ENCODE data around the gene VPS8.

VPS8 gene

GRCh38 chr3:184942735-184943134 lies 130.8 kb downstream of the VPS8 start:
- H3K4me3 ChIP-seq (ENCODE audit: insufficient read depth, low read length, poor library complexity, severe bottlenecking) = no peak overlapping the region
- TF ChIP-seq EZH2phosphoT487 (conservative IDR thresholded peaks at IDR 0.05; ENCODE audit: low read length) = no peak
- TF ChIP-seq CTCF (IDR thresholded peaks at IDR 0.05; ENCODE audit: insufficient read depth, low read length, poor library complexity, severe bottlenecking) = no peak
- no peaks in the 10 kb centered on the region for H3K79me2 ChIP-seq (ENCODE audit: insufficient read depth, low read length)
- H3K9me3 ChIP-seq (ENCODE audit: insufficient read depth, low read length) = no peaks in the 10 kb centered on the region
- 0 out of 2 replicates have a peak, but pooled peaks cover 2% of the 10 kb centered on the region for H3K36me3 ChIP-seq (ENCODE audit: low read length)
- no peak overlapping the region for H3K27ac ChIP-seq (ENCODE audit: low read depth, low read length)
- no peaks in the 10 kb centered on the region for H3K27me3 ChIP-seq (ENCODE audit: low read length)
- no peak overlapping the region for H3K9ac ChIP-seq (ENCODE audit: low read length)
- no peak overlapping the region for H3K4me2 ChIP-seq (ENCODE audit: low read depth, low read length, poor library complexity, severe bottlenecking)
- no peaks in the 10 kb centered on the region for H3F3A ChIP-seq (ENCODE audit: insufficient read depth)
- H3K9me2 ChIP-seq (replicated peaks; ENCODE audit: insufficient read depth, low read length) = no peaks in the 10 kb centered on the region
- no peaks in the 10 kb centered on the region for H4K20me1 ChIP-seq (ENCODE audit: low read depth, low read length)
- H2AFZ ChIP-seq (ENCODE audit: low read depth, low read length, severe bottlenecking) = no peak overlapping the region

- Histone ChIP-seq H3K4me3 (ENCODE audit: insufficient read depth, low read length, poor library complexity, severe bottlenecking) (no peak overlapping the region), H2AFZ (ENCODE audit: low read depth, low read length, severe bottlenecking) (no peak overlapping the region), H3K4me2 (ENCODE audit: low read depth, low read length, poor library complexity, severe bottlenecking) (no peak overlapping the region)
These were observed 132.3 kb downstream of the VPS8 start for GRCh38 chr3:184944241-184944640.

DNA sequence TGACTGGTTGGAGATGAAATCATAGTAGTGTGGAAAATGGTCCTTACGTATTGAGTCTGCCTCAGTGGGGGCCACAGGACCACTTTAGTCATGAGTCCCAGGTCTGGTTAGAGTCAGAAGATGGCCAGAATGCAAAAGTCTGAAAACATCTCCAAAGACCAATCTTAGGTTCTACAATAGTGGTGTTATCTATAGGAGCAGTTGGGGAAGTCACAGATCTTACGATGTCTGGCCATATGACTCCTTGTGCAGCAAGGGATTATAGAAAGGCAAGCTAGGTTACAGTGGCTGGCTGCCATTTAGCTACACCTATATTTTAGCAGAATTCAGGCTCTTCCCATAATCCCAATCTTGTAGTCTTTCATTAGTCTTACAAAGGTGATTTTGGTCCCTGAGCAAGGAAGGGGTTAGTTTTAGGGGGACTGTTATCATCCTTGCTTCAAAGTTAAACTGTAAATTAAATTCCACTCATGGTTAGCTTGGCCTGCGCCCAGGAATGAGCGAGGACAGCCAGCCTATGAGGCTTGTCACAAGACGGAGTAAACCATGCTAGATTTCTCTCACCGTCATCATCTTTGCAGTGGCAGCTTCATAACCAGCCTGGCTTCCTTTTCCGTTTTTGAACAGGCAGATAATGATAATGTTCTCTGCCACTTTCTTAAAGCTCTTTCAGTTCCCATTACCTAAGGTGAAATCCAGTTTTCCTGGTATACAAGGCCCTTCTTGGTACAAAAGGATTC lies 134.1 kb downstream of the VPS8 start:
- Histone ChIP-seq H3K36me3 (ENCODE audit: low read length) (no peaks in the 10 kb centered on the region), H3K27me3 (ENCODE audit: low read length) (no peaks in the 10 kb centered on the region), H3K79me2 (ENCODE audit: insufficient read depth, low read length) (no peaks in the 10 kb centered on the region), H3K9me3 (ENCODE audit: insufficient read depth, low read length) (no peaks in the 10 kb centered on the region), H3K4me2 (ENCODE audit: low read depth, low read length, poor library complexity, severe bottlenecking) (no peak overlapping the region), H2AFZ (ENCODE audit: low read depth, low read length, severe bottlenecking) (no peak overlapping the region), H3K27ac (ENCODE audit: low read depth, low read length) (no peak overlapping the region), H4K20me1 (ENCODE audit: low read depth, low read length) (no peaks in the 10 kb centered on the region), H3K9me2 (replicated peaks; ENCODE audit: insufficient read depth, low read length) (no peaks in the 10 kb centered on the region), H3K4me3 (ENCODE audit: insufficient read depth, low read length, poor library complexity, severe bottlenecking) (no peak overlapping the region), H3K9ac (ENCODE audit: low read length) (no peak overlapping the region), H3F3A (ENCODE audit: insufficient read depth) (no peaks in the 10 kb centered on the region)
- TF ChIP-seq CTCF (IDR thresholded peaks at IDR 0.05; ENCODE audit: insufficient read depth, low read length, poor library complexity, severe bottlenecking) = no peak
- no peak for TF ChIP-seq EZH2phosphoT487 (conservative IDR thresholded peaks at IDR 0.05; ENCODE audit: low read length)

More at GRCh38 chr3:184944241-184944640, 132.3 kb downstream of the VPS8 start:
- no peaks in the 10 kb centered on the region for H3K9me3 ChIP-seq (ENCODE audit: insufficient read depth, low read length)
- H3K27me3 ChIP-seq (ENCODE audit: low read length) = no peaks in the 10 kb centered on the region
- no peak overlapping the region for H3K27ac ChIP-seq (ENCODE audit: low read depth, low read length)
- no peaks in the 10 kb centered on the region for H4K20me1 ChIP-seq (ENCODE audit: low read depth, low read length)
- H3K9me2 ChIP-seq (replicated peaks; ENCODE audit: insufficient read depth, low read length) = no peaks in the 10 kb centered on the region
- H3K9ac ChIP-seq (ENCODE audit: low read length) = no peak overlapping the region
- H3K79me2 ChIP-seq (ENCODE audit: insufficient read depth, low read length) = no peaks in the 10 kb centered on the region
- TF ChIP-seq CTCF (IDR thresholded peaks at IDR 0.05; ENCODE audit: insufficient read depth, low read length, poor library complexity, severe bottlenecking) (no peak), EZH2phosphoT487 (conservative IDR thresholded peaks at IDR 0.05; ENCODE audit: low read length) (no peak)
- H3F3A ChIP-seq (ENCODE audit: insufficient read depth) = no peaks in the 10 kb centered on the region
- 0 out of 2 replicates have a peak, but pooled peaks cover 2% of the 10 kb centered on the region for H3K36me3 ChIP-seq (ENCODE audit: low read length)

Measured in SU-DHL-6 (cell line).